Measurements from ENCODE around the gene PERM1.

Gene PERM1

DNA sequence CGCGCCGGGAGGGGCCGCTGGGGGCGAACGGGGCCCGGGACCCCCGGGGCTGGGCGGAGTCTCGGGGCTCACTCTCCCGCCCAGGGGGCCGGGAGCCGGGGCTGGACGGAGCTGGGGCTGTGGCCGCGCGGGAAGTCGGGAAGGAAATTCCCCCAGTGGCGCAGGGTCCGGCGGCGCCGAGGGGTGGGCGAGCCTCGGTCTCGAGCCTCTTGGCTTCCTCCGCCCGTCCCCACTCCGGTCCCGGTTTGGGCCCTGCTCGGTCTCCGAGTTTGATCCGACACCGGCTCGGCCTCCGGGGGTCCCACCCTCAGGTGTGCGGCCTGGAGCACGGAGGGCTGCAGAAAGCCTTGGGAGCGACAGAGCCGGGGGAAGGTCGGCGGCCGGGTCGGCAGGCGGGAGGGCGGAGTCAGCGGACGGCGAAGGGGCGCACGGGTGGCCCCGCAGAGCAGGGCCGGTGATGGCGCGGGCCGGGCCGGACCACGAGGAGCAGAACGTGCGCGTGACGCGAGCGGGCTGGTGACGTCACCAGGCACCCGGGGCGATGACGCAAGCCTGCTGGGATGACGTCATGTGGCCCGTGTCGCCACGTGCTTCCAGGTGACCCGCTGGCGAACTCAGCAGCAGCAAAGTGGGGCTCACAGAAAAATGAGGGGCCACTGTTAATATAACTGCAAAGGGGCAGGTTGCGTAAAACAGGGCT lies 18.6 kb upstream of the PERM1 start:
- CTCF ChIA-PET, result interaction anchor here (1.9 to 3.8 kb wide), 4 partner anchors 13 to 63 kb away, joined by 5 to 19 read pairs (median 11); partner anchors contain the start of genes ISG15 and PERM1
- H3K4me1 ChIP-seq (ENCODE audit: control extremely low read depth in 1 of 4, control insufficient read depth in 4 of 4, insufficient read depth in 4 of 4, low read length in 3 of 4), result peaks cover 0 to 63% (median 60%) of the 10 kb centered on the region in 4 experiments
- WGBS (ENCODE audit: insufficient coverage), result 1% methylated on average over 74 of the region's 75 CpGs
- DNase-seq, result peak; percentile 82 to 87 (median 86)
- POLR2A ChIA-PET, result interaction anchor here (0.6 kb wide), 1 partner anchor 252 kb away, joined by 3 read pairs; no protein-coding TSS in a partner anchor
- H3K36me3 ChIP-seq (ENCODE audit: control insufficient read depth in 4 of 4, insufficient read depth in 4 of 4, low read length in 3 of 4), result no peaks in the 10 kb centered on the region
- peaks cover 0 to 78% (median 14%) of the 10 kb centered on the region in 5 experiments for H3K27me3 ChIP-seq (replicated peaks in 2 of 5; ENCODE audit: control insufficient read depth in 4 of 5, insufficient read depth in 5 of 5, low read length in 4 of 5)
- peak overlapping the region in 6 of 7 experiments; percentile 34 to 66 (median 56) for H3K4me3 ChIP-seq (ENCODE audit: control insufficient read depth in 1 of 7, extremely low read depth in 1 of 7, insufficient read depth in 4 of 7, low read depth in 2 of 7, low read length in 6 of 7)
- H3K9me3 ChIP-seq (ENCODE audit: control extremely low read depth in 1 of 5, control insufficient read depth in 4 of 5, insufficient read depth in 2 of 5, low read depth in 1 of 5, low read length in 4 of 5), result no peaks in the 10 kb centered on the region
- H3K27ac ChIP-seq (ENCODE audit: insufficient read depth in 1 of 2, low read depth in 1 of 2, low read length in 2 of 2, poor library complexity in 1 of 2, severe bottlenecking in 2 of 2), result peak overlapping the region in 1 of 2 experiments; percentile 49

DNA sequence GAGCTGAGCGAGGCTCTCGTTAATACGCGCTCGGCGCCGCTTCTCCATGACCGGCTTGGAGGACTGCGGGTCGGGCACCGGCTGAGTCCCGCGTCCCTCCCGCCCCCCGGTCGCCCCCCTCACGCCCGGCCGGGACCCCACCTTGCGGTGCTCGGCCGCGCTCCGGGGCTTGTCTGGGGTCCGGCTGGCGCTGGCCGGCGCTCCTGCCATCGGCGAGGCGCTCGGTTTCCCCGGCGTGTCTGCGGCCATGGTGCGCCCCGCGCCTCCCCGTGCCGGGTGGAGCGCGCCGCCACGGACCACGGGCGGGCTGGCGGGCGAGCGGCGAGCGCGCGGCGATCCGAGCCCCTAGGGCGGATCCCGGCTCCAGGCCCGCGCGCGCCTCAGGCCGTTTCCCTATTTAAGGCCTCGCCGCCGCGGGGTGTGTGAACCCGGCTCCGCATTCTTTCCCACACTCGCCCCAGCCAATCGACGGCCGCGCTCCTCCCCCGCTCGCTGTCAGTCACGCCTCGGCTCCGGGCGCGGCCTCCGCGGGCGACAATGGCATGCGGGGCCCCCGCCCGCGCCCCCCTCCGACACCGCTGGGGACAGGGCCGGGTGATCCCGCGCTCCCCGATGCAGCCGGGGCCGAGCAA lies 17.9 kb upstream of the PERM1 start, which contains the start of gene HES4:
TSS of gene HES4 (minus strand) at position 373 of the 632 bp plus-strand sequence. CDS start at position 249, 124 bp downstream.
- peak within 1 kb of the TSS in 1 of 2 experiments; percentile 49 for H3K27ac ChIP-seq (ENCODE audit: insufficient read depth in 1 of 2, low read depth in 1 of 2, low read length in 2 of 2, poor library complexity in 1 of 2, severe bottlenecking in 2 of 2)
- peaks cover 0 to 56% (median 54%) of the 10 kb centered on the region in 4 experiments for H3K4me1 ChIP-seq (ENCODE audit: control extremely low read depth in 1 of 4, control insufficient read depth in 4 of 4, insufficient read depth in 4 of 4, low read length in 3 of 4)
- H3K27me3 ChIP-seq (replicated peaks in 2 of 5; ENCODE audit: control insufficient read depth in 4 of 5, insufficient read depth in 5 of 5, low read length in 4 of 5), result peaks cover 0 to 83% (median 14%) of the 10 kb centered on the region in 5 experiments
- ChIA-PET POLR2A (no interaction called here), CTCF (interaction anchor here (0.7 to 1.3 kb wide), 2 partner anchors 15 to 19 kb away, joined by 3 to 4 read pairs; no protein-coding TSS in a partner anchor)
- H3K4me3 ChIP-seq (ENCODE audit: control insufficient read depth in 1 of 7, extremely low read depth in 1 of 7, insufficient read depth in 4 of 7, low read depth in 2 of 7, low read length in 6 of 7), result peak within 1 kb of the TSS in 6 of 7 experiments; percentile 34 to 66 (median 56)
- H3K9me3 ChIP-seq (ENCODE audit: control extremely low read depth in 1 of 5, control insufficient read depth in 4 of 5, insufficient read depth in 2 of 5, low read depth in 1 of 5, low read length in 4 of 5), result no peaks in the 10 kb centered on the region
- WGBS (ENCODE audit: insufficient coverage), result 1% methylated on average over 70 of the region's 95 CpGs
- H3K36me3 ChIP-seq (ENCODE audit: control insufficient read depth in 4 of 4, insufficient read depth in 4 of 4, low read length in 3 of 4), result no peaks in the 10 kb centered on the region
- DNase-seq, result peak in 2 of 3 donors; percentile 74 to 79

GRCh38 chr1:998995-999724 lies 17.3 kb upstream of the PERM1 start:
- no peaks in the 10 kb centered on the region for H3K9me3 ChIP-seq (ENCODE audit: control extremely low read depth in 1 of 5, control insufficient read depth in 4 of 5, insufficient read depth in 2 of 5, low read depth in 1 of 5, low read length in 4 of 5)
- H3K4me1 ChIP-seq (ENCODE audit: control extremely low read depth in 1 of 4, control insufficient read depth in 4 of 4, insufficient read depth in 4 of 4, low read length in 3 of 4), result peaks cover 0 to 50% (median 47%) of the 10 kb centered on the region in 4 experiments
- under 1% methylated on average over 79 of the region's 86 CpGs for WGBS (ENCODE audit: insufficient coverage)
- H3K36me3 ChIP-seq (ENCODE audit: control insufficient read depth in 4 of 4, insufficient read depth in 4 of 4, low read length in 3 of 4), result no peaks in the 10 kb centered on the region
- CTCF ChIA-PET, result interaction anchor here (0.7 to 1.4 kb wide), 3 partner anchors 15 to 18 kb away, joined by 3 to 4 read pairs (median 3); no protein-coding TSS in a partner anchor
- DNase-seq, result peak in 2 of 3 donors; percentile 62 to 67
- H3K27ac ChIP-seq (ENCODE audit: insufficient read depth in 1 of 2, low read depth in 1 of 2, low read length in 2 of 2, poor library complexity in 1 of 2, severe bottlenecking in 2 of 2), result no peak overlapping the region
- peaks cover 0 to 84% (median 14%) of the 10 kb centered on the region in 5 experiments for H3K27me3 ChIP-seq (replicated peaks in 2 of 5; ENCODE audit: control insufficient read depth in 4 of 5, insufficient read depth in 5 of 5, low read length in 4 of 5)
- POLR2A ChIA-PET, result no interaction called here
- H3K4me3 ChIP-seq (ENCODE audit: control insufficient read depth in 1 of 7, extremely low read depth in 1 of 7, insufficient read depth in 4 of 7, low read depth in 2 of 7, low read length in 6 of 7), result peak overlapping the region in 6 of 7 experiments; percentile 19 to 66 (median 54)

DNA sequence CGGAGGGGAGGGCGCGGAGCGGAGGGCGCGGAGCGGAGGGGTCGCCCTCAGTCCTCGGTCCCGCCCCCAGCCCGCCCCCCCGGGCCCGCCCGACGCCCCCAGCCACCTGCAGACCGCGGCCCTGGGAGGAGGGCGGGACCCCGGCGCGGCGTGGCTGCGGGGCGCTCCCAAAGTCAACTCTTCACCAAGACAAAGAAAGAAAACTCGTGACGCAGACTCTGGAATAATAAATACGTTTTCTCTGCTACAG lies 16.8 kb upstream of the PERM1 start:
- CTCF ChIA-PET, result interaction anchor here (1.3 to 1.4 kb wide), 2 partner anchors 16 to 18 kb away, joined by 3 read pairs; no protein-coding TSS in a partner anchor
- no peaks in the 10 kb centered on the region for H3K36me3 ChIP-seq (ENCODE audit: control insufficient read depth in 4 of 4, insufficient read depth in 4 of 4, low read length in 3 of 4)
- no peaks in the 10 kb centered on the region for H3K9me3 ChIP-seq (ENCODE audit: control extremely low read depth in 1 of 5, control insufficient read depth in 4 of 5, insufficient read depth in 2 of 5, low read depth in 1 of 5, low read length in 4 of 5)

GRCh38 chr1:997993-998744 lies 16.3 kb upstream of the PERM1 start:
- Histone ChIP-seq H3K36me3 (ENCODE audit: control insufficient read depth in 4 of 4, insufficient read depth in 4 of 4, low read length in 3 of 4) (no peaks in the 10 kb centered on the region), H3K4me1 (ENCODE audit: control extremely low read depth in 1 of 4, control insufficient read depth in 4 of 4, insufficient read depth in 4 of 4, low read length in 3 of 4) (peaks cover 0 to 45% (median 43%) of the 10 kb centered on the region in 4 experiments), H3K4me3 (ENCODE audit: control insufficient read depth in 1 of 7, extremely low read depth in 1 of 7, insufficient read depth in 4 of 7, low read depth in 2 of 7, low read length in 6 of 7) (peak overlapping the region in 2 of 7 experiments; percentile 52 to 57), H3K27ac (ENCODE audit: insufficient read depth in 1 of 2, low read depth in 1 of 2, low read length in 2 of 2, poor library complexity in 1 of 2, severe bottlenecking in 2 of 2) (no peak overlapping the region), H3K9me3 (ENCODE audit: control extremely low read depth in 1 of 5, control insufficient read depth in 4 of 5, insufficient read depth in 2 of 5, low read depth in 1 of 5, low read length in 4 of 5) (peaks cover 0 to 1% (median 0%) of the 10 kb centered on the region in 5 experiments), H3K27me3 (replicated peaks in 2 of 5; ENCODE audit: control insufficient read depth in 4 of 5, insufficient read depth in 5 of 5, low read length in 4 of 5) (peaks cover 0 to 82% (median 14%) of the 10 kb centered on the region in 5 experiments)
- peak in 2 of 3 donors; percentile 42 to 47 for DNase-seq
- WGBS (ENCODE audit: insufficient coverage), result 8% methylated on average over 59 of the region's 75 CpGs
- CTCF ChIA-PET, result interaction anchor here (0.9 to 1.4 kb wide), 4 partner anchors 17 to 29 kb away, joined by 3 to 6 read pairs (median 3); no protein-coding TSS in a partner anchor
- POLR2A ChIA-PET, result interaction anchor here (0.8 kb wide), 1 partner anchor 15 kb away, joined by 3 read pairs; no protein-coding TSS in a partner anchor

More for the DNA sequence above, 16.8 kb upstream of the PERM1 start:
- POLR2A ChIA-PET, result no interaction called here
- no peak for DNase-seq
- 0% methylated on average over 10 of the region's 27 CpGs for WGBS (ENCODE audit: insufficient coverage)
- Histone ChIP-seq H3K4me1 (ENCODE audit: control extremely low read depth in 1 of 4, control insufficient read depth in 4 of 4, insufficient read depth in 4 of 4, low read length in 3 of 4) (peaks cover 0 to 45% (median 44%) of the 10 kb centered on the region in 4 experiments), H3K4me3 (ENCODE audit: control insufficient read depth in 1 of 7, extremely low read depth in 1 of 7, insufficient read depth in 4 of 7, low read depth in 2 of 7, low read length in 6 of 7) (peak overlapping the region in 6 of 7 experiments; percentile 15 to 66 (median 48)), H3K27ac (ENCODE audit: insufficient read depth in 1 of 2, low read depth in 1 of 2, low read length in 2 of 2, poor library complexity in 1 of 2, severe bottlenecking in 2 of 2) (no peak overlapping the region), H3K27me3 (replicated peaks in 2 of 5; ENCODE audit: control insufficient read depth in 4 of 5, insufficient read depth in 5 of 5, low read length in 4 of 5) (peaks cover 0 to 82% (median 14%) of the 10 kb centered on the region in 5 experiments)

DNA sequence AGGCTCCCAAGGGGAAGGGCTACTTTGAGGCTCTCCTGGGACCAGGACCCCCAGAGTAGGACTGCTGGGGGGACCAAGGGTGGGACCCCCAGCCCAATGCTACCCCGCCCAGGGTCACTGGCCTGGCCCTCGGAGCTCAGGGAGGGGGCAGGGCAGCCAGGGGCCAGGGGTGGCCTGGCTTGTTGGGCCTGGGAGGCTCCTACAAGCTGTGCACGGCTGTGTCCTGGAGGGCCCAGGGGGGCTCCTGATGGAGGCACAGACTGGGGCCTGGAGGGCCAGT lies 15.8 kb upstream of the PERM1 start:
- whole genome bisulfite sequencing (ENCODE audit: insufficient coverage), result 37% methylated on average over 3 of the region's 3 CpGs
- H3K27me3 ChIP-seq (replicated peaks in 2 of 5; ENCODE audit: control insufficient read depth in 4 of 5, insufficient read depth in 5 of 5, low read length in 4 of 5), result peaks cover 0 to 81% (median 14%) of the 10 kb centered on the region in 5 experiments

More for the DNA sequence above, 15.8 kb upstream of the PERM1 start:
- peaks cover 0 to 6% (median 0%) of the 10 kb centered on the region in 5 experiments for H3K9me3 ChIP-seq (ENCODE audit: control extremely low read depth in 1 of 5, control insufficient read depth in 4 of 5, insufficient read depth in 2 of 5, low read depth in 1 of 5, low read length in 4 of 5)
- CTCF ChIA-PET, result interaction anchor here (0.9 to 1.4 kb wide), 5 partner anchors 9 to 29 kb away, joined by 3 to 9 read pairs (median 5); no protein-coding TSS in a partner anchor
- no peak for DNase-seq
- H3K4me3 ChIP-seq (ENCODE audit: control insufficient read depth in 1 of 7, extremely low read depth in 1 of 7, insufficient read depth in 4 of 7, low read depth in 2 of 7, low read length in 6 of 7), result no peak overlapping the region
- H3K27ac ChIP-seq (ENCODE audit: insufficient read depth in 1 of 2, low read depth in 1 of 2, low read length in 2 of 2, poor library complexity in 1 of 2, severe bottlenecking in 2 of 2), result no peak overlapping the region
- POLR2A ChIA-PET, result interaction anchor here (0.8 kb wide), 1 partner anchor 14 kb away, joined by 3 read pairs; no protein-coding TSS in a partner anchor
- H3K36me3 ChIP-seq (ENCODE audit: control insufficient read depth in 4 of 4, insufficient read depth in 4 of 4, low read length in 3 of 4), result no peaks in the 10 kb centered on the region
- peaks cover 0 to 45% (median 43%) of the 10 kb centered on the region in 4 experiments for H3K4me1 ChIP-seq (ENCODE audit: control extremely low read depth in 1 of 4, control insufficient read depth in 4 of 4, insufficient read depth in 4 of 4, low read length in 3 of 4)
